Astrocyte of the spinal cord (primary cell): ENCODE data around the gene CUEDC1.
A peak's percentile ranks its signal among the peaks of the same experiment; 100 is the strongest.
"Not testable (repeated sequence)": the region's sequence is repeated elsewhere in the genome, so short reads cannot be mapped to it uniquely, and the experiment has no call there.

Source experiments
- DNase-seq: peaks from one replicate; pipeline ENCODE4 v3.0.0; 2011; ENCODE audit warnings: low read depth, low spot score
- H3K4me3 ChIP-seq: 2 replicates; pipeline ENCODE4 v1.5.1; 2011; ENCODE audit warnings: low read depth, mild to moderate bottlenecking, low read length, moderate library complexity
- CTCF ChIP-seq: IDR thresholded peaks from 2 replicates; pipeline ENCODE4 v1.5.1; 2012; ENCODE audit warnings: low read depth, mild to moderate bottlenecking, low read length, inconsistent platforms
- in situ Hi-C: cut with HindIII; loops from 2 replicates; pipeline ENCODE4 v1.10.0; 2017; ENCODE audit warnings: low sequenced_read_pairs

CUEDC1 gene

GRCh38 chr17:57928928-57929327, 26.3 kb downstream of the CUEDC1 start:
- TF ChIP-seq CTCF, result no peak
- H3K4me3 ChIP-seq, result no peak overlapping the region
- in situ Hi-C loops, result no loop called here
- no peak for DNase-seq

GRCh38 chr17:57927048-57927723, 28.0 kb downstream of the CUEDC1 start:
- peak; percentile 85 for DNase-seq
- TF ChIP-seq CTCF, result no peak
- in situ Hi-C loops, result no loop called here
- H3K4me3 ChIP-seq, result no peak overlapping the region

- no peak for DNase-seq
- H3K4me3 ChIP-seq, result no peak overlapping the region
- no peak for TF ChIP-seq CTCF
- in situ Hi-C loops, result no loop called here
Measured at GRCh38 chr17:57926723-57927047, 28.5 kb downstream of the CUEDC1 start.

- in situ Hi-C loops, result no loop called here
- DNase-seq, result no peak
- no peak overlapping the region for H3K4me3 ChIP-seq
- no peak for TF ChIP-seq CTCF
Measured at GRCh38 chr17:57925361-57925990, 29.7 kb downstream of the CUEDC1 start.

GRCh38 chr17:57924677-57925076, 30.5 kb downstream of the CUEDC1 start:
- H3K4me3 ChIP-seq, result no peak overlapping the region
- no peak for TF ChIP-seq CTCF
- in situ Hi-C loops, result no loop called here
- no peak for DNase-seq

- no peak for DNase-seq
- no peak overlapping the region for H3K4me3 ChIP-seq
- no peak for TF ChIP-seq CTCF
- in situ Hi-C loops, result no loop called here
Measured at GRCh38 chr17:57923182-57923872, 31.9 kb downstream of the CUEDC1 start.

GRCh38 chr17:57922745-57923144, 32.5 kb downstream of the CUEDC1 start:
- H3K4me3 ChIP-seq, in situ Hi-C loops, DNase-seq: not testable (repeated sequence)
